Dedifferentiated amniotic fluid mesenchymal stem cell (primary cell): Measurements from ENCODE around the gene SIRPA.

Experiments
- DNase-seq: peaks from one replicate; pipeline ENCODE4 v3.0.0-alpha.2; 2016; ENCODE audit errors: extremely low spot score

SIRPA gene

DNA sequence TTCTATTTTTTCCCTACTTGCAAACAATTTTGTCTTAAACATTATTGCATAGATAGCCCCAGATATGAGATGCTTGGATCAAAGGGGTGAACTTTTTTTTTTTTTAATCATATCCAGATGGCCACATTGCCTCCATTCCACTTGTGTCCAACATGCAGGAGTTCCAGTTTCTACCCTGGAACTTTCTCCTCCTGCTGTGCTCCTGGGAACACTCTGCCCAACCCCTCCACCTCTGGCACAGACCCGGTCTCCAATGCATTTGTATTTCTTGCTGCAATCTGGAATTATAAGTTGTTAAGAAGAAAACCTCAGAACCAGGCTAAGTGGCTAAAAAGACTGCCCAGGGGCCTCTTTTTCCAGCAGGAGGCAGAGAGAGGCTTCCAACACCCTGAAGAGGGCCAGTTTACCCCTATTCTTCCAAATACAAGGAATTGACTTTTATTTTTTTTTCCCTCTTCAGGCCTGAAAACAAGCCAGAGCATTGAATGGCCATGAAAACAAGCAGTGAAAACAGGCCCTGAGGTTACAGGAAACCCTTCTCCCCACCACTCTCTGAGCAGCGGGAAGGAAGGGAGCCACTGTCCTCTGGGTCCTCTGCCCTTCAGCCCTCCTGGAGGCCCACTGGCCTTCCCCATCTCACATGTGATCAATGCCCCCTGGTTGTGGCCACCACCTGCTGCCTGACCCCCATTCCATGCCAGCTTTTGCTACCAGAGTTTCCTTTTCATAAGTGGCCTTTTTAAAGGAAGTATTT, 54.3 kb downstream of the SIRPA start:
- DNase-seq, result no peak

DNA sequence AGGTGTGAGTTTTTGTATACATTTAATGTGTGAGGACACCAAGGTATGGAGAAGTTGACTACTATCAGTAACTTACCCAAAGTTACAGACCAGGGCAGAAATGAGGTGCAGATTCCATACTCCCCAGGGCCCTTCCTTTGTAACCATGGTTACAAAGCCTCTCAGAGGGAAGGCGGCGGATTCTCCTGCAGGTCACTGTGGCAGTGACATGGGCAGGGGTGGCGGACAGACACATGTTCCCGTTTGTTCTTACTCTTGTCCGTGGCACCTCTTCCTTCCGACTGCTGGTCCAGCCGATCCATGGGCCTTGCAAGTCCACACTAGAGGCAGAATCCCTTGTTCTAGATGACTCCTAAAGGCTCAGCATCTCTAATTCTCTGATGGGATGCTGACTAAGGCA, 55.6 kb downstream of the SIRPA start:
- no peak for DNase-seq

DNA sequence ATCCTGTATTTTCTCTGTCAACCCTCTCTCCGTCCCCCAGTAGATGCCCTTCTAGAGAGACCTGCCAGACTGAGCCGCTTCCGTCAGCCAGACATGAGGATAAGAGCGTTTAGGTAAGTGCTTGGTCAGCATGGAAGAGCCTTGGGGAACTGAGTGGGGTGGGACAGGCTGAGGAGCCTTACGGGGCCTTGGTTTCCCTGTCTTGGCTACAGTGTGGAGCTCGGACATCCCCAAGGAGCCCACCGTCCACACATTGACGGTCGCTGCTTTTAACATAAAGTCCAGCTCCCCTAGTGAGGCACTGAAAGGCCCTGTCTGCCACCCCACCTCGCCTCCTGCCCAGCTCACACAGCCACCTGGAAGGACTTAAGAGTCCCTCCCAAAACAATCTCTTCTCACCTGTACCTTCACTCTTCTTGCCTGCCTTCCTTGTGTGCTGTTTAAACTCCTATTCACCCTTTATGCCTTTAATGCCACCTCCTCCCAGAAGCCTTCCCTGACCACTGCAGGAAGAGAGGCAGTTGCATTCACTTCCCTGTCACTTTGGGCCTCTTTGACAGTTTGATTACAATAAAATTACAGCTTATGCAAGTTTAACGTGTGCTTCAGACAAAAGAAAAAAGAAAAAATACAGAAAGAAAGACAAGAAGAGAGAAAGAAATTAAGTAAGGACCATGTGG, 56.4 kb downstream of the SIRPA start:
- DNase-seq, result no peak

- DNase-seq, result no peak
Measured at GRCh38 chr20:1952737-1953530, 57.7 kb downstream of the SIRPA start.

DNA sequence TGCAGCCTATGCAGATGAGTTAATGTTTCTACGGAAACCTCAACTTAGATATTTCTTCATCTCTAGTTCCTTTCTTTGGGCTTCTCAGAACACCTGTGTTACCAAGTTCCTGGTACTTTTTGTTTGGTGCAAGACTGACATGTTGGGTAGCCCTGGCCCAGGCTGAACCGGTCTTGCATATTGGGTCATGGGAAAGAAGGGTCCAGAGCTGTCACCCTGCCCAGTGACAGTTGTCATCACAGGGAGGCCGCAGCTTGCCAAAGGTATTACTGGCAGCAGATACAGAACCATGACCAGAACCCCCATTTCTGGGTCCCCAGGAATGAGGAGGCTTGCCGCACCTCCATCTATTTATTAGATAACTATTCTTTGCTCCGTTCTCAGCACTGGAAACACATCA, 58.4 kb downstream of the SIRPA start:
- no peak for DNase-seq

DNA sequence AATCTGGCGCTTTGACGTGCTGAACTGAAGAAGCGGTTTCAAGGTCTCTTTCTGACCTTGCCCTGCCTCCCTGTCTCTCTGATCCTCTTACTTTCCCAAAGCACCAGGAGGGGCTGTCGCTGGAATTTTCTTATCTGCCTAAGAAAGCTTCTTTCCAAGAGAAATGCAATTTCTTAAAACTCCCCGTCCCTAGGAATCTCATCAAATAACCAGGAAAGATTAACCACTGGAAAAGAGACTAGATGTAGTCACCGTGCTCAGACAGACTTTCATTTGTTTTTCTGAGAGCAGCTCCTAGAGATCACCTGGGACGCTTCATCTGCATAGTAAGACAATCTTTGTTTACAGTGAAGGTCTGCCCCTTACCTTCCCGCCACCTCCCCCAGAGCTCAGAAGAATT, 60.0 kb downstream of the SIRPA start:
- DNase-seq, result no peak

- no peak for DNase-seq
Measured at GRCh38 chr20:1958426-1958825, 63.2 kb downstream of the SIRPA start.

GRCh38 chr20:1959156-1959555, 63.9 kb downstream of the SIRPA start:
- DNase-seq, result no peak

- no peak for DNase-seq
Measured at GRCh38 chr20:1961374-1961773, 66.2 kb downstream of the SIRPA start.

DNA sequence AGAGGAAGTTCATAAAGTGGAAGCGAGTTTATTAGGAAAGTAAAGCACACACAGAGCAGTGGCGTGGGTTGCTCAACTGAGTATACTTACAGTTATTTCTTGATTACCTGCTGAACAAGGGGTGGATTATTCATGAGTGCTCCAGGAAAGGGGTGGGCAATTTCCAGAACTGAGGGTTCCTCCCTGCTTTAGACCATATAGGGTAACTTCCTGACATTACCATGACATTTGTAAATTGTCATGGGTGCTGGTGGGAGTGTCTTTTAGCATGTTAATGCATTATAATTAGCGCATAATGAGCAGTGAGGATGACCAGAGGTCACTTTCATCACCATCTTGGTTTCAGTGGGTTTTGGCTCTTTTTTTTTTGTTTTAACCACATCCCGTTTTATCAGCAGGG, 68.9 kb downstream of the SIRPA start:
- no peak for DNase-seq

- no peak for DNase-seq
Measured at GRCh38 chr20:1964659-1965405, 69.6 kb downstream of the SIRPA start.

DNA sequence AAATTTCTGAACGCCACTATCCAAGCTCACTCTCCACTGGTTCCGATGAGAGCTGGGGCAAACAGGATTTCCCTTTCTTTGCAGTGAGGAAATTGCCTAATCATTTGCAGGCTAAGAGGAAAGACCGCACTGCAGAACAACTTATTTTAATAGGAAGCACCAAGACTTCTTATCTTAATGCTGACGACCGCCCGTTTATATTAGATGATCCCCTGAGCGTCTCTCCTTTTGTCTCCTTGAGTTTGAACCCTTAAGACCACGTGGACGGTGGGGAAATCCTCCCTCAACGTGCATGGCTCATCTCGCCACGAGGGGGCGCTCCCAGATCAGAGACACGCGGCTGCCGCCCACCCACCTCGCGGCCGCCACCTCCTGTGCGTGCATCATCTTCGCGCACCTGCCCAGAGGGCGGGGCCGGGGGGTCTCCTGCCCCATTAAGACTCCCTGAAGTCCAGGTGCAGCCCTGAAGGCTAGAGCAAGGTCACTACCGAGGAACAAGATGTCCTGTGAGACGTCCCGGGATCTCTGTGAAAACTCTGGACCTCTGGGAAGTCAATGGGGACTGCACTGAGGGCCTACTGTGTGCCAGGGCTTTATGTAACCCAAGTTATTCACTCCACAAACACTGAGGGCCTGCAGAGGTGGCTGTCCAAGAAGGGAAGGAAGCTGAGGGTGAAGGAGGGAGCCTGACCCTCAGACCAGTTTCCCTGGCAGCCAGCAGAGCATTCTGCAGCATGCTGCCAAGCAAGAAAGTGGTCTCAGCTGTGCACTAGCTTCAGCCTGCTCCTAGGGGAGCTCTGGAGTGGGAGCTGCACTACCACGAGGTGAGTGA, 70.5 kb downstream of the SIRPA start:
- DNase-seq, result peak; percentile 28

GRCh38 chr20:1968964-1969363, 73.8 kb downstream of the SIRPA start:
- no peak for DNase-seq

GRCh38 chr20:1971893-1972586, 76.8 kb downstream of the SIRPA start:
- no peak for DNase-seq

DNA sequence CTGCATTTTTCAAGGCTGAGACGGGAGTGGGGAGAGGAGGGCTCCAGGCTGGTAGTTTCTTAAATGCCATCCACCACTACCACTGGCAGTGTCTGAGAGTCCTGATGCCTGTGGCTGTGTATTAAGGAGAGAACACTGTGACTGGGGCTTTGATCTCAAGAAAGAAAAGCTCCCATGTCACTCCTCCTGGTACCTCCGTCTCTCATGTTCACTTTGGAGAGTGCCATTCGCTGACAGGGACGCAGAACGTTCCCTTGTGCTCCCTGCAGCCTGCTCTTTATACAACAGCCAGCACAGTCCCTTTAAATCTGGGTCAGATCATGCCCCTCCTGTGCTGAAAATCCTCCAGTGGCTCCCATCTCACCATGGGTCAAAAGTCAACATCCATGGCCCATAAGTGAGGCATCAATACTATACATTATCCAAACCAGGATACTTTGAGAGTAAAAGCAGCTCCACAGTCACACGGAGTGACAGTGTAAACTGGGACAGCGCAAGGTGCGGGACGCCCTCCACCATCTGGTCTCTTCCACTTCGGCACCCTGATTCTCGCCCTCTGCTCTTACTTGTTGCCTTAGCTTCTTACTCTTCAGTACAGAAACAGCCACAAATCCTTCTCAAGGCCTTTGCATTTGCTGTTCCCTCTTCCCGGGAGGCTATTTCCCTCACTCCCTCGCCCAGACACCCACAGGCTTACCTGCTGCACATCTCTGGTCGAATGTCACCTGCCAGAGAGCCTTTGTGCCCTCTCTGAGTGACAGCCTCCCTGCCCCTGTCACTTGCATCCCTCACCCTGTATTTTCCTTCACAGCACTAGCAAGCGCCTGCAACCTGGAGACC, 78.6 kb downstream of the SIRPA start:
- DNase-seq, result no peak

- no peak for DNase-seq
Measured at GRCh38 chr20:1975291-1975690, 80.1 kb downstream of the SIRPA start.

DNA sequence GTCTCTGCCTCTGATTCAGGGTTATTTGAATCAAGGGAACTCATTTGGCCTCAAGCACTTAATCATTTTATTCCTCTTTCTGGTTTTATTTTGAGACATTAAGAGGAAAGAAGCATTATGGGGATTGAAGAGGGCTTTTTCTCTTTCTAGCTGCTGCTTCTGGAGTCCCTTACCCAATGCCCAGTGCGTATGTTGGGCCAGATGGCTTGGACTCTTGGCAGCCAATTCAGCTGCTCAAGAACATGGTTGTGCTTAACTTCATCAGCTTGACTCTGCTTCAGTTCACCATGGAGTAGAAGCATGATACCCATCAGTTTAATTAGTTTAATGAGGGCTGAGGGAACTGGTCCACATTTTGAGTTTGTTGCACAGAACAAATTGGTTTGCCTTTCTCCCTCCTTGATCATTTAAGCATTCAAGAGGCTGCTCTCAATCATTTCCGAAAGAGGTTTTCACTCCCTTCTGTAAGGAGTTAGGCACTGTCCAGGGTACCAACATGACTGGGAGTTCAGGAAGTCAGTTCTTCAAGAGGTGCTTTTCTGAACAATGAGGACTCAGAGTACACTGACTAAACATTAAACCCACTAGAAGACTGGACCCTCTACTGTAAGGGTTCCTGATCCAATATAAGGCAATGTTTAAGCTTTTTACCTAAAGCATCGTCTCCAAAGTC, 84.0 kb downstream of the SIRPA start:
- no peak for DNase-seq

DNA sequence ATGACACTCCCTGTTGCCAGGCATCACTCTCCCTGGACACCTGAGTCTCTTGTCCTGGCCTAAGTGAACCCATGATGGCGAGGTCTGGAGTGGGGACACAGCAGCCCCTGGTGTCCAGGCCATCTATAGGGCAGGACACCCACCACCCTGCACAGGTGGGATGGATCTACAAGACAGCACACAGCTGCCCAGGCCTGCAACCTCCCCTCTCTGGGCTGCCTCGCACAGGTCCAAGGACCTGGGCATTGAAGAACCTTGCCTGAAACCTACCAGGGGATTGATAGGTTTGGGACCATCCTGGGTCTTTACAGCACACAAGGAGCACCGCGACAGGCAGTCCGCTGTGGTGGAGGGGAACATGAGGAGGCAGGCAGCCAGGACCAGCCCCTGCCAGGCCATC, 87.5 kb downstream of the SIRPA start:
- no peak for DNase-seq

DNA sequence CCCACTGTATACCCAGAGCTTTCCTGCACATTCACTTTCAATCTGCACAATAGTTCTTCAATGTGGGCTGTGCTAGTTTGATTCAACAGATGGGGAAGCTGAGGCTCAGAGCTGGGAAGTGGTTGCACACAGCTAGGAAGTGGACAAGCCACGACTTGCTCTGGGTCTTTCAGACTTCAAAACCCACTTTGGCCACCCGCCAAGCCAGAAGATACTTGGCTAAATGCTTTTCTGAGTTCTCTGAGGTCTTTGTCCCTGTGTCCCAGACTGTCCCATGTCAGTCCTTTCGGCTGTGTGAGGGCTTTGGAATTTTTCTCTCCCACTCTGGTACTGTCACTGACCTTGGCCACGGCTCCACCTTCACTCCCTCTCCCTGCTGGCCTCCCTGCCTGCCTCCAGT, 88.1 kb downstream of the SIRPA start:
- no peak for DNase-seq
